ENCODE results near the gene CENPP. TPM values are rescaled to one million over a fixed set of nuclear protein-coding genes. Genes with fewer than 3 reads are reported as not detected.

CENPP gene
- total RNA-seq, 1 experiment from 2014 or later, result 15.6 TPM

DNA sequence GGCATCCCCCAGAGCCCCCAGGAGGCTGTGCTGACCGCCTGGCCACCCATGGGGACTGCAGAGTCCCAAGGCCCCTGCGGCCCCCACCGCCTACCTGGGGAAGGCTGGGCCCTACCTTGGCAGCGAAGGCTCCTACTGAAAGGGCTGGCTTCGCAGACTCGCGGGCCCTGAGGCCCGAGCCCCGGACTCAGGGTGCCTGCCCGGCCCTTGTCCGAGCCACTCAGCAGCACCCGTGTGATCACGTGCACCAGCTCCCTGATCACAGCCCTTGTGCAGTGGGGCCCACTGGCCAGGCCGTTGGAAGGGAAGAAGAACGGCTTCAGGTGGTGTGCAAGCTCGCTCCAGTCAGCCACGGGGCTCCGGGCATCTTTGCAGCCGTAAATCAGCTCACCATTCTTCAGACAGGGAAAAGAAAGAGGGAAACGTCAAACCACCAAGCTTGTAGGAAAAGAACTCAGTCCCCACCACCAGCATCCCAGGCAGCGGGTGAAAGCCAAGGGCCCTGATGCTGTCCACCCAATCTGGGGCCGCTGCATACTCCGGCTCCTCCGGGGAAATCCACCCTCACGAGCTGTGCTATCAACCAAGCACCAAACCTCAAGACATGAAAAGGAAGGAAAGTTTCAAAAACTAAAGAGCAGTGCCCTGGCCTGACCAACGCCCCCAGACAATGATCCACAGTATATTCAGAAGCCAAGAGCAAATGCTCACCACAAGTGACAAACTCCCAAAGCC, 312.3 kb downstream of the CENPP start:
- no peak overlapping the region for H3K27ac ChIP-seq (ENCODE audit: low read depth, low read length, poor library complexity, severe bottlenecking)
- no peaks in the 10 kb centered on the region for H3K4me1 ChIP-seq (ENCODE audit: insufficient read depth, low read length, poor library complexity, severe bottlenecking)
- TF ChIP-seq, protein P1, sequence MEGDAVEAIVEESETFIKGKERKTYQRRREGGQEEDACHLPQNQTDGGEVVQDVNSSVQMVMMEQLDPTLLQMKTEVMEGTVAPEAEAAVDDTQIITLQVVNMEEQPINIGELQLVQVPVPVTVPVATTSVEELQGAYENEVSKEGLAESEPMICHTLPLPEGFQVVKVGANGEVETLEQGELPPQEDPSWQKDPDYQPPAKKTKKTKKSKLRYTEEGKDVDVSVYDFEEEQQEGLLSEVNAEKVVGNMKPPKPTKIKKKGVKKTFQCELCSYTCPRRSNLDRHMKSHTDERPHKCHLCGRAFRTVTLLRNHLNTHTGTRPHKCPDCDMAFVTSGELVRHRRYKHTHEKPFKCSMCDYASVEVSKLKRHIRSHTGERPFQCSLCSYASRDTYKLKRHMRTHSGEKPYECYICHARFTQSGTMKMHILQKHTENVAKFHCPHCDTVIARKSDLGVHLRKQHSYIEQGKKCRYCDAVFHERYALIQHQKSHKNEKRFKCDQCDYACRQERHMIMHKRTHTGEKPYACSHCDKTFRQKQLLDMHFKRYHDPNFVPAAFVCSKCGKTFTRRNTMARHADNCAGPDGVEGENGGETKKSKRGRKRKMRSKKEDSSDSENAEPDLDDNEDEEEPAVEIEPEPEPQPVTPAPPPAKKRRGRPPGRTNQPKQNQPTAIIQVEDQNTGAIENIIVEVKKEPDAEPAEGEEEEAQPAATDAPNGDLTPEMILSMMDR (conservative IDR thresholded peaks at IDR 0.05; ENCODE audit: low read depth, low read length), result no peak
- TF ChIP-seq EZH2 (IDR thresholded peaks at IDR 0.05; ENCODE audit: borderline replicate concordance, low read depth, low read length, poor library complexity, severe bottlenecking), result no peak
- no peaks in the 10 kb centered on the region for H3K9me3 ChIP-seq (ENCODE audit: low read depth, low read length, poor library complexity, severe bottlenecking)
- DNase-seq (ENCODE audit: low spot score), result no peak
- peaks cover 34% of the 10 kb centered on the region for H3K36me3 ChIP-seq (ENCODE audit: insufficient read depth, low read length, poor library complexity, severe bottlenecking)
- POLR2A ChIA-PET (ENCODE audit: low non-redundant PET), result no interaction called here
- CTCF ChIA-PET, result no interaction called here
- no peak overlapping the region for H3K4me3 ChIP-seq (ENCODE audit: low read depth, low read length, poor library complexity, severe bottlenecking)
- no TSS peak for BruUV-seq (replicated peaks)
- H3K27me3 ChIP-seq (replicated peaks; ENCODE audit: insufficient read depth, low read depth, low read length, poor library complexity), result no peaks in the 10 kb centered on the region
- intact Hi-C loops (cut with micrococcal nuclease; ENCODE audit: unreplicated experiment), result no loop called here

DNA sequence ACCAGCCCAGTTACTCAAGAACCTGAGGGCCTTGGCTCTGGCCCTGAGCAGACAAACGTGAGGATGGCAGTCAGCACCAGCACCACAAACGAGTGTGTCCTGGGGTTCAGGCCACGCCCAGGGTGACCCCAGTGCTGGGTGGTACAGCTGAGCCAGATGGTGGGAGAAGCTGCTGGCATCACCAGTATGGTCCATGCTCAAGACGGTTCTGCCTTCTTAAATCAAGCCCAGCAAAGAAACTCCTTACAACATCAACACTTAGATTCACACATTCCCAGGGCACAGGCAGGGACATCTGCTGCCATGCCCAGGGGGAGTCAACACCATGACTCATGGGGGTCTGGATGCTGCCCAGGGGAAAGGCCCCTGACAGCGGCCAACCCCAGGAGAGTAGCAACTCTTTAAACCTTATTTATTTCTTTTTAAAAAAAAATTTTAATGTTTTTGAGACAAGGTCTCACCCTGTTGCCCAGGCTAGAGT, 312.9 kb downstream of the CENPP start:
- Histone ChIP-seq H3K9me3 (ENCODE audit: low read depth, low read length, poor library complexity, severe bottlenecking) (no peaks in the 10 kb centered on the region), H3K4me1 (ENCODE audit: insufficient read depth, low read length, poor library complexity, severe bottlenecking) (no peaks in the 10 kb centered on the region), H3K27ac (ENCODE audit: low read depth, low read length, poor library complexity, severe bottlenecking) (no peak overlapping the region), H3K27me3 (replicated peaks; ENCODE audit: insufficient read depth, low read depth, low read length, poor library complexity) (no peaks in the 10 kb centered on the region), H3K4me3 (ENCODE audit: low read depth, low read length, poor library complexity, severe bottlenecking) (no peak overlapping the region), H3K36me3 (ENCODE audit: insufficient read depth, low read length, poor library complexity, severe bottlenecking) (peaks cover 34% of the 10 kb centered on the region)
- POLR2A ChIA-PET (ENCODE audit: low non-redundant PET), result no interaction called here
- no peak for DNase-seq (ENCODE audit: low spot score)
- CTCF ChIA-PET, result no interaction called here
- TF ChIP-seq, protein P1 (conservative IDR thresholded peaks at IDR 0.05; ENCODE audit: low read depth, low read length), result no peak
- TF ChIP-seq EZH2 (IDR thresholded peaks at IDR 0.05; ENCODE audit: borderline replicate concordance, low read depth, low read length, poor library complexity, severe bottlenecking), result no peak
- intact Hi-C loops (cut with micrococcal nuclease; ENCODE audit: unreplicated experiment), result no loop called here
- BruUV-seq (replicated peaks), result no TSS peak

- BruUV-seq (replicated peaks), result no TSS peak
- peaks cover 34% of the 10 kb centered on the region for H3K36me3 ChIP-seq (ENCODE audit: insufficient read depth, low read length, poor library complexity, severe bottlenecking)
- ChIA-PET CTCF (no interaction called here), POLR2A (ENCODE audit: low non-redundant PET) (no interaction called here)
- intact Hi-C loops (cut with micrococcal nuclease; ENCODE audit: unreplicated experiment), result no loop called here
- no peaks in the 10 kb centered on the region for H3K27me3 ChIP-seq (replicated peaks; ENCODE audit: insufficient read depth, low read depth, low read length, poor library complexity)
- H3K4me3 ChIP-seq (ENCODE audit: low read depth, low read length, poor library complexity, severe bottlenecking), result no peak overlapping the region
- no peak overlapping the region for H3K27ac ChIP-seq (ENCODE audit: low read depth, low read length, poor library complexity, severe bottlenecking)
- TF ChIP-seq EZH2 (IDR thresholded peaks at IDR 0.05; ENCODE audit: borderline replicate concordance, low read depth, low read length, poor library complexity, severe bottlenecking), result no peak
- TF ChIP-seq, protein P1 (conservative IDR thresholded peaks at IDR 0.05; ENCODE audit: low read depth, low read length), result no peak
- H3K4me1 ChIP-seq (ENCODE audit: insufficient read depth, low read length, poor library complexity, severe bottlenecking), result no peaks in the 10 kb centered on the region
- no peak for DNase-seq (ENCODE audit: low spot score)
- no peaks in the 10 kb centered on the region for H3K9me3 ChIP-seq (ENCODE audit: low read depth, low read length, poor library complexity, severe bottlenecking)
Observed at GRCh38 chr9:92639124-92639523, 313.4 kb downstream of the CENPP start.

Data from A673 (cell line).